Esophagus squamous epithelium (tissue), 5 donors: Measurements from ENCODE around the gene PLGRKT. TPM values are rescaled to one million over a fixed set of nuclear protein-coding genes. Genes with fewer than 3 reads are reported as not detected.

Source experiments
- DNase-seq: peaks from one replicate; lab custom pipeline; 2025; lab: John Stamatoyannopoulos, UW
- H3K27ac ChIP-seq, 4 donors: fragments of 200-600 bp; sonication (generic); one replicate each; pipeline ENCODE4 v1.5.1; 2016 to 2019; ENCODE audit warnings: mild to moderate bottlenecking in 1 of 4
- H3K27me3 ChIP-seq, 4 donors: fragments of 200-600 bp; sonication (generic); 1 replicate in 3 of 4; 2 replicates in 1 of 4; pipeline versions ENCODE4 v1.5.1 to v1.6.0; 2017 to 2021; ENCODE audit warnings: antibody characterized with exemption in 1 of 4
- H3K36me3 ChIP-seq, 3 donors: fragments of 200-600 bp; sonication (generic); one replicate each; pipeline ENCODE4 v1.5.1; 2016 to 2019
- H3K4me1 ChIP-seq, 3 donors: fragments of 200-600 bp; sonication (generic); one replicate each; pipeline ENCODE4 v1.5.1; 2017 to 2019
- H3K4me3 ChIP-seq, 4 donors: fragments of 200-600 bp; sonication (generic); 1 replicate in 3 of 4; 2 replicates in 1 of 4; pipeline ENCODE4 v1.5.1; 2016 to 2019; ENCODE audit warnings: mild to moderate bottlenecking in 2 of 4, moderate library complexity in 1 of 4
- H3K9me3 ChIP-seq, 3 donors: fragments of 200-600 bp; sonication (generic); one replicate each; pipeline ENCODE4 v1.5.1; 2016 to 2019
- CTCF ChIP-seq, 6 experiments: fragments of 450-650 bp in 4 of 6; fragments of 200-600 bp in 2 of 6; sonication (generic) in 2 of 6; IDR thresholded peaks; one replicate each; pipeline ENCODE4 v1.5.1; 2016 to 2019; ENCODE audit warnings: antibody characterized with exemption in 6 of 6, mild to moderate bottlenecking in 4 of 6, moderate library complexity in 4 of 6
- POLR2A ChIP-seq, 4 donors: fragments of 450-650 bp; IDR thresholded peaks; one replicate each; pipeline ENCODE4 v1.6.1; 2017; ENCODE audit warnings: antibody characterized with exemption in 4 of 4, mild to moderate bottlenecking in 4 of 4, moderate library complexity in 3 of 4
- WGBS, 2 donors: methylation state at CpG; one replicate each; pipeline ENCODE4 v1.1.5; 2018; 5-methylcytosine and 5-hydroxymethylcytosine counted together
- intact Hi-C: fragments of 100-400 bp; cut with DNase I; formaldehyde crosslinking; loops from one replicate; pipeline ENCODE4 v1.15.0; 2022
- total RNA-seq, 4 donors: library from RNA; depleted of rRNA; stranded (reverse); fragments of >200 nt; gene quantifications; one replicate each; pipeline ENCODE4 v1.1.0, GENCODE V29; 2016
- donor health status: DM: yes; HTN: yes; CAD: no.

PLGRKT gene
- total RNA-seq, 4 donors from 2014 or later = 13.4 to 25.6 (median 20.0) TPM

- intact Hi-C loops = no loop called here
These were observed 48.5 kb downstream of the PLGRKT start for GRCh38 chr9:5389109-5389732.

GRCh38 chr9:5388026-5388819 is 49.5 kb downstream of the PLGRKT start:
- TF ChIP-seq CTCF (IDR thresholded peaks at IDR 0.05) = no peak
- TF ChIP-seq POLR2A (IDR thresholded peaks at IDR 0.05) = no peak
- H3K9me3 ChIP-seq = no peaks in the 10 kb centered on the region
- H3K27me3 ChIP-seq = no peaks in the 10 kb centered on the region
- intact Hi-C loops = no loop called here
- 75 to 78% methylated on average over 5 of the region's 5 CpGs for WGBS, 2 donors
- H3K4me3 ChIP-seq = no peak overlapping the region
- H3K27ac ChIP-seq = no peak overlapping the region
- no peaks in the 10 kb centered on the region for H3K36me3 ChIP-seq
- H3K4me1 ChIP-seq = no peaks in the 10 kb centered on the region
- DNase-seq = no peak

More at GRCh38 chr9:5389109-5389732, 48.5 kb downstream of the PLGRKT start:
- TF ChIP-seq POLR2A (IDR thresholded peaks at IDR 0.05) = no peak
- TF ChIP-seq CTCF (IDR thresholded peaks at IDR 0.05) = no peak
- H3K4me1 ChIP-seq = no peaks in the 10 kb centered on the region
- DNase-seq = no peak
- no peaks in the 10 kb centered on the region for H3K36me3 ChIP-seq
- no peak overlapping the region for H3K27ac ChIP-seq
- H3K27me3 ChIP-seq = no peaks in the 10 kb centered on the region
- H3K4me3 ChIP-seq = no peak overlapping the region
- H3K9me3 ChIP-seq = no peaks in the 10 kb centered on the region
- WGBS, 2 donors = 28 to 39% methylated on average over 3 of the region's 3 CpGs

DNA sequence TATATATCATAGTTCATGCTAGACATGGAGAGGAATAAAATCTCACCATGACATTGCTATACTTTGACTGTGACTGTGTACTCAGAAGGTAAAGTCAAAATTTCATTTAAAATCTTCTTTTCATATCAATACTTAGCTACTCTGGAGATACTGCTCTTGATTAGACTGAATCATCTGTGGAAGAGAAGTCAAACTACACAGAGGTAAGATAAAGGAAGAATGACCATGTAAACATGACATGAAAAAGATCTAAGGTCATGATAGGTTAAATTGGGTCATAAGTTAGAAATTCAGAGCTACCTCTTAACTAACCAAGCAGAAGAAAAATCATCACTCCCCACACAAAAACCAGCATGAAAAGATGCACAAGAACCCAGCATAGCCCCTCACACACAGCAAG is 53.3 kb downstream of the PLGRKT start:
- Histone ChIP-seq H3K27ac (no peak overlapping the region), H3K9me3 (no peaks in the 10 kb centered on the region), H3K27me3 (no peaks in the 10 kb centered on the region), H3K4me1 (no peaks in the 10 kb centered on the region), H3K4me3 (no peak overlapping the region), H3K36me3 (peaks cover 0 to 10% (median 0%) of the 10 kb centered on the region in 3 donors)
- DNase-seq = no peak
- intact Hi-C loops = no loop called here
- TF ChIP-seq CTCF (IDR thresholded peaks at IDR 0.05) = no peak
- no peak for TF ChIP-seq POLR2A (IDR thresholded peaks at IDR 0.05)

DNA sequence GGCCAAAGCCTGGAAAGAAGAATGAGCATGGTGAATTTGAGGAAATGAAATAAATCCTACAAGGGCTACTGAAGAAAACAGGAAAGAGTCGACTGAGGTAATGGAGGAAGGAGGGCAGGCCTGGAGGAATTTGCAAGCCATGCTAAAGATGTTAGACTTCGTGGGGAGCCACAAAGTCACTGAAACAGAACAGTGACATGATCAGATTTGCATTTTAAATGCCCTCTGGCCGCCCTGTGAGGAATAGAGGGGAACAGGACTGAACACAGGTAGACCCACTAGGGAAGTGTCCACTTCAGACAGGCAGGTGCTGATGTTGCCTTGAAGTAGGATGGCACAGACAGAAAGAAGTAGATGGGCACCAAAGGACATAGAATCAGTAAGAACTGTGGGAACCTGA is 55.2 kb downstream of the PLGRKT start:
- Histone ChIP-seq H3K4me1 (no peaks in the 10 kb centered on the region), H3K27me3 (no peaks in the 10 kb centered on the region), H3K27ac (no peak overlapping the region), H3K4me3 (no peak overlapping the region), H3K9me3 (no peaks in the 10 kb centered on the region), H3K36me3 (peaks cover 0 to 10% (median 0%) of the 10 kb centered on the region in 3 donors)
- 61 to 75% methylated on average over 3 of the region's 3 CpGs for WGBS, 2 donors
- no peak for DNase-seq
- intact Hi-C loops = no loop called here
- no peak for TF ChIP-seq CTCF (IDR thresholded peaks at IDR 0.05)
- TF ChIP-seq POLR2A (IDR thresholded peaks at IDR 0.05) = no peak

DNA sequence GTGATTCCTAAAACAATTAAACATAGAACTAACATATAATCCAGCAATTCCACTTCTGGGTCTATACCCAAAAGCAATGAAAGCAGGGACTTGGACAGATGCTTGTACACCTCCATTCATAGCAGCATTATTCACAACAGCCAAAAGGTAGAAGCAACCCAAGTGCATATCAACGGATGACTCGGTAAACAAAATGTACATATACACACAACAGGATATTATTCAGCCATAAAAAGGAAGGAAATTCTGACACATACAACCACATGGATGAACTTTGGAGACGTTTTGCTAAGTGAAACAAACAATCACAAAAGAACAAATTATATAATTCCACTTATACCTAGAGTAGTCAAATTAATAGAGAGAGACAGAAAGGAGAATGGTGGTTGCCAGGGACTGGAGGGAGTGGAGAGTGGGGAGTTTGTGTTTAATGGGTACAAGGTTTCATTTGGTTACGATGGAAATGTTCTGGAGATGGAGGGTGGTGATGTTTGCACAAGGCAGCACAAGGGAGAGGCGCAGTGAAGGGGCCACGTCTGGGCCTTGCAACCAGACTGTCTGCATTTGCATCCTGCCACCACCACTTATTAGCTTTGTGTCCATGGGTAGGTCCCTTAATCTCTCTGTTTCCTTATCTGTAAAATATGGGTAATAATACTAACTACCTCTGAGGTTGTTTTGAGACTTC is 61.8 kb downstream of the PLGRKT start:
- DNase-seq = no peak
- Histone ChIP-seq H3K27me3 (no peaks in the 10 kb centered on the region), H3K4me3 (no peak overlapping the region), H3K27ac (no peak overlapping the region), H3K4me1 (no peaks in the 10 kb centered on the region), H3K36me3 (peaks cover 0 to 3% (median 0%) of the 10 kb centered on the region in 3 donors), H3K9me3 (no peaks in the 10 kb centered on the region)
- WGBS, 2 donors = 73 to 74% methylated on average over 6 of the region's 6 CpGs
- no peak for TF ChIP-seq CTCF (IDR thresholded peaks at IDR 0.05)
- TF ChIP-seq POLR2A (IDR thresholded peaks at IDR 0.05) = no peak
- intact Hi-C loops = no loop called here
